ENCODE data around the gene RNF224.

- TF ChIP-seq CTCF (IDR thresholded peaks at IDR 0.05): no peak
- no peak for TF ChIP-seq POLR2AphosphoS5 (IDR thresholded peaks at IDR 0.05)
These were observed 4.8 kb downstream of the RNF224 start for GRCh38 chr9:137232101-137232500.

Data from suprapubic skin (tissue), 3 donors.